Effector memory CD8-positive, alpha-beta T cell (primary cell): ENCODE measurements around the gene CACNA1H.
A peak's percentile ranks its signal among the peaks of the same experiment; 100 is the strongest.

Experiments used
- ATAC-seq: fragments of 150-1000 bp; cut with Tn5 transposase; replicated peaks from 2 replicates; pipeline ENCODE4 v1.10.0; 2021; ENCODE audit warnings: mild to moderate bottlenecking, moderate library complexity
- DNase-seq, 3 experiments: peaks; one replicate each; pipeline ENCODE4 v3.0.0; 2021
- H3K27ac Mint-ChIP-seq, 2 donors: one replicate each; pipeline ENCODE4 v1.8.0; 2022; ENCODE audit warnings: mild to moderate bottlenecking in 2 of 2, mixed read lengths in 2 of 2, moderate library complexity in 2 of 2
- H3K27me3 Mint-ChIP-seq, 2 donors: one replicate each; pipeline ENCODE4 v1.8.0; 2022; ENCODE audit warnings: mixed read lengths in 2 of 2
- H3K36me3 Mint-ChIP-seq: one replicate; pipeline ENCODE4 v1.8.0; 2022; ENCODE audit warnings: mild to moderate bottlenecking, moderate library complexity, mixed read lengths; ENCODE audit not compliant: insufficient read depth
- H3K4me1 Mint-ChIP-seq, 2 donors: one replicate each; pipeline ENCODE4 v1.8.0; 2022; ENCODE audit warnings: low read depth in 2 of 2, mixed read lengths in 2 of 2
- H3K4me3 Mint-ChIP-seq, 2 donors: one replicate each; pipeline ENCODE4 v1.8.0; 2022; ENCODE audit warnings: mild to moderate bottlenecking in 2 of 2, mixed read lengths in 2 of 2, moderate library complexity in 2 of 2
- H3K9me3 Mint-ChIP-seq, 2 donors: one replicate each; pipeline ENCODE4 v1.8.0; 2022; ENCODE audit warnings: mixed read lengths in 2 of 2

Gene CACNA1H

GRCh38 chr16:1208239-1208830 is 55.4 kb downstream of the CACNA1H start:
- no peaks in the 10 kb centered on the region for H3K9me3 Mint-ChIP-seq
- ATAC-seq (peak; percentile 81), DNase-seq (no peak)
- peaks cover 0 to 4% of the 10 kb centered on the region in 2 donors for H3K4me1 Mint-ChIP-seq
- peak overlapping the region; percentile 59 to 69 for H3K4me3 Mint-ChIP-seq
- peak overlapping the region; percentile 49 to 82 for H3K27ac Mint-ChIP-seq
- H3K27me3 Mint-ChIP-seq: peaks cover 0 to 8% of the 10 kb centered on the region in 2 donors
- no peaks in the 10 kb centered on the region for H3K36me3 Mint-ChIP-seq

- Mint-ChIP-seq H3K4me3 (no peak overlapping the region), H3K4me1 (peaks cover 0 to 4% of the 10 kb centered on the region in 2 donors), H3K27me3 (peaks cover 0 to 8% of the 10 kb centered on the region in 2 donors), H3K36me3 (no peaks in the 10 kb centered on the region), H3K27ac (no peak overlapping the region), H3K9me3 (no peaks in the 10 kb centered on the region)
- no peak for ATAC-seq
- no peak for DNase-seq
Measured at GRCh38 chr16:1209081-1209480, 56.2 kb downstream of the CACNA1H start.

GRCh38 chr16:1210461-1210860 is 57.6 kb downstream of the CACNA1H start:
- Mint-ChIP-seq H3K36me3 (no peaks in the 10 kb centered on the region), H3K27me3 (peaks cover 0 to 3% of the 10 kb centered on the region in 2 donors), H3K4me1 (peaks cover 0 to 4% of the 10 kb centered on the region in 2 donors), H3K4me3 (no peak overlapping the region), H3K9me3 (no peaks in the 10 kb centered on the region), H3K27ac (no peak overlapping the region)
- DNase-seq (no peak), ATAC-seq (no peak)

- Mint-ChIP-seq H3K4me3 (no peak overlapping the region), H3K36me3 (no peaks in the 10 kb centered on the region), H3K4me1 (peaks cover 0 to 4% of the 10 kb centered on the region in 2 donors), H3K27ac (no peak overlapping the region), H3K9me3 (no peaks in the 10 kb centered on the region), H3K27me3 (no peaks in the 10 kb centered on the region)
- ATAC-seq (no peak), DNase-seq (no peak)
Measured at GRCh38 chr16:1211451-1212268, 58.8 kb downstream of the CACNA1H start.

- Mint-ChIP-seq H3K36me3 (no peaks in the 10 kb centered on the region), H3K4me1 (peaks cover 0 to 4% of the 10 kb centered on the region in 2 donors), H3K9me3 (no peaks in the 10 kb centered on the region), H3K27me3 (no peaks in the 10 kb centered on the region), H3K27ac (no peak overlapping the region), H3K4me3 (no peak overlapping the region)
- DNase-seq (no peak), ATAC-seq (no peak)
Measured at GRCh38 chr16:1212616-1213194, 59.8 kb downstream of the CACNA1H start.

GRCh38 chr16:1213231-1213630 is 60.3 kb downstream of the CACNA1H start:
- Mint-ChIP-seq H3K27me3 (no peaks in the 10 kb centered on the region), H3K4me1 (peaks cover 0 to 2% of the 10 kb centered on the region in 2 donors), H3K4me3 (no peak overlapping the region), H3K27ac (no peak overlapping the region), H3K9me3 (no peaks in the 10 kb centered on the region), H3K36me3 (no peaks in the 10 kb centered on the region)
- DNase-seq (no peak), ATAC-seq (no peak)

- Mint-ChIP-seq H3K4me3 (no peak overlapping the region), H3K36me3 (no peaks in the 10 kb centered on the region), H3K27ac (no peak overlapping the region), H3K27me3 (no peaks in the 10 kb centered on the region), H3K4me1 (no peaks in the 10 kb centered on the region), H3K9me3 (no peaks in the 10 kb centered on the region)
- no peak for DNase-seq
- no peak for ATAC-seq
Measured at GRCh38 chr16:1213796-1214372, 61.0 kb downstream of the CACNA1H start.

GRCh38 chr16:1214719-1215118 is 61.8 kb downstream of the CACNA1H start:
- Mint-ChIP-seq H3K27me3 (no peaks in the 10 kb centered on the region), H3K9me3 (no peaks in the 10 kb centered on the region), H3K36me3 (no peaks in the 10 kb centered on the region), H3K4me1 (no peaks in the 10 kb centered on the region), H3K4me3 (no peak overlapping the region), H3K27ac (no peak overlapping the region)
- ATAC-seq (no peak), DNase-seq (no peak)

GRCh38 chr16:1215574-1216295 is 62.8 kb downstream of the CACNA1H start:
- no peaks in the 10 kb centered on the region for H3K9me3 Mint-ChIP-seq
- DNase-seq (no peak), ATAC-seq (no peak)
- no peaks in the 10 kb centered on the region for H3K4me1 Mint-ChIP-seq
- H3K4me3 Mint-ChIP-seq: no peak overlapping the region
- no peaks in the 10 kb centered on the region for H3K36me3 Mint-ChIP-seq
- H3K27me3 Mint-ChIP-seq: no peaks in the 10 kb centered on the region
- no peak overlapping the region for H3K27ac Mint-ChIP-seq

GRCh38 chr16:1216296-1216619 is 63.4 kb downstream of the CACNA1H start:
- H3K36me3 Mint-ChIP-seq: no peaks in the 10 kb centered on the region
- H3K4me3 Mint-ChIP-seq: no peak overlapping the region
- H3K27ac Mint-ChIP-seq: no peak overlapping the region
- DNase-seq (no peak), ATAC-seq (no peak)
- no peaks in the 10 kb centered on the region for H3K9me3 Mint-ChIP-seq
- H3K27me3 Mint-ChIP-seq: peaks cover 0 to 1% of the 10 kb centered on the region in 2 donors
- no peaks in the 10 kb centered on the region for H3K4me1 Mint-ChIP-seq

GRCh38 chr16:1216681-1217400 is 63.9 kb downstream of the CACNA1H start:
- ATAC-seq: no peak
- no peak for DNase-seq
- H3K36me3 Mint-ChIP-seq: no peaks in the 10 kb centered on the region
- peaks cover 0 to 7% of the 10 kb centered on the region in 2 donors for H3K27me3 Mint-ChIP-seq
- H3K27ac Mint-ChIP-seq: no peak overlapping the region
- H3K4me3 Mint-ChIP-seq: no peak overlapping the region
- H3K4me1 Mint-ChIP-seq: no peaks in the 10 kb centered on the region
- no peaks in the 10 kb centered on the region for H3K9me3 Mint-ChIP-seq

GRCh38 chr16:1217526-1217925 is 64.6 kb downstream of the CACNA1H start:
- Mint-ChIP-seq H3K4me3 (no peak overlapping the region), H3K36me3 (no peaks in the 10 kb centered on the region), H3K27ac (no peak overlapping the region), H3K9me3 (no peaks in the 10 kb centered on the region), H3K4me1 (no peaks in the 10 kb centered on the region), H3K27me3 (peaks cover 0 to 9% of the 10 kb centered on the region in 2 donors)
- DNase-seq: no peak
- no peak for ATAC-seq
